ENCODE results near the gene ALPL.

Gene ALPL

GRCh38 chr1:21530368-21531016, 21.3 kb downstream of the ALPL start:
- no peak for DNase-seq (ENCODE audit: low read depth)

- DNase-seq (ENCODE audit: low read depth), result no peak
Measured at GRCh38 chr1:21531241-21531640, 22.0 kb downstream of the ALPL start.

GRCh38 chr1:21532496-21532895, 23.3 kb downstream of the ALPL start:
- DNase-seq (ENCODE audit: low read depth), result no peak

- no peak for DNase-seq (ENCODE audit: low read depth)
Measured at GRCh38 chr1:21532992-21533534, 23.8 kb downstream of the ALPL start.

DNA sequence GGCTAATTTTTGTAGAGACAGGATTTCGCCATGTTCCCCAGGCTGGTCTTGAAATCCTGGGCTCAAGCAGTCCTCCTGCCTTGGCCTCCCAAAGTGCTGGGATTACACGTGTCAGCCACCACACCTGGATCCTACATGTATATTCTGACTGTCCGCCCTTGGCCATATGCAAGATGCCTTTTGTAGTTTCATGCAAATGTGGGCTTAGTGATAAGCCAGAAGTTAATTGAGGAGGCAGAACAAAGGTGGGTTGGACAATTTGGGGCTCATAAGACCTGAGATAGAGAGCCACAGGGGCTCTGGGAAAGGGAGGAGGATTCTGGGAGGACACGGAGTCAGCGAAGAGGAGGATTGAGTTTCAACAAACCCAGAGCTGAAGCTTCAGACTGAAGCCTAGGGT, 24.9 kb downstream of the ALPL start:
- DNase-seq (ENCODE audit: low read depth), result no peak

GRCh38 chr1:21534674-21535378, 25.6 kb downstream of the ALPL start:
- peak; percentile 66 for DNase-seq (ENCODE audit: low read depth)

DNA sequence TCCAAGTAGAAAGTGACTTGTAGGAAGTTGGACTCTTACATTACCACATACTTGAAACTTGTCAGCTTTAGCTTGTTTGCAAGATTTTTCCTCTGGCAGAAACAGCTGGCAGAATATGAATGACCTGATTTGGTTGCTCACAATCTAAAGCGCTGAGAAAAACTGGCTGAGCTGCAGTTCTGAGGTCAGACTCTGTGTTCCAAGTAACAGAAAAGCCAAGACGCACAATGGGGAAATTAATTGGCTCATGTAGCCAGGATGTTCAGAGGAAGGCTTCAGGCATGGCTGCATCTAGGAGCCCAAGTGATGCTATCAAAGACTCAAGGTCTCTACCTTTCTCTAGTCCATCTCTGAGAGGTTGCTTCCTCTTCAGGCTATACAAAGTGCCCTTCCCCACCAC, 27.0 kb downstream of the ALPL start:
- no peak for DNase-seq (ENCODE audit: low read depth)

- no peak for DNase-seq (ENCODE audit: low read depth)
Measured at GRCh38 chr1:21537511-21537931, 28.3 kb downstream of the ALPL start.

GRCh38 chr1:21537932-21538630, 28.9 kb downstream of the ALPL start:
- no peak for DNase-seq (ENCODE audit: low read depth)

DNA sequence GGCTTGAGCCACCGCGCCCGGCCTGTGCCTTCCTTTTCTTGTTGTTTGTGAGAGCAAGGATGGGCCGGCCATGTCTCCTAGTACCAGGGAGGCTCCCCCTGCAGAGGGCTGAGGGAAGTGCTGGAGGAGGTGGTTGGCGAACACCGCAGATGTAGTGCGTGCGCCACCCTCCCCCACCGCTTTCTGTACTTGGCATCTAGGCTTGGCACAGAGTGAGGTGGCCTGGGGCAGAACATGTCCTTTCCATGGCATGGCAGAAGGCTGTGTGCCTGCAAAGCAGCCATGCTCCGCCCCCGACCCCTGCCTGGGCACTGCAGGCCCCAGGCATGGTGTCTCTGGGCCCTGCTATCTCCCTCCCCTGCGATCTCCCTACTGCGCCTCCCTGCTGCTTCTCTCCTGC, 30.7 kb downstream of the ALPL start:
- DNase-seq (ENCODE audit: low read depth), result no peak

DNA sequence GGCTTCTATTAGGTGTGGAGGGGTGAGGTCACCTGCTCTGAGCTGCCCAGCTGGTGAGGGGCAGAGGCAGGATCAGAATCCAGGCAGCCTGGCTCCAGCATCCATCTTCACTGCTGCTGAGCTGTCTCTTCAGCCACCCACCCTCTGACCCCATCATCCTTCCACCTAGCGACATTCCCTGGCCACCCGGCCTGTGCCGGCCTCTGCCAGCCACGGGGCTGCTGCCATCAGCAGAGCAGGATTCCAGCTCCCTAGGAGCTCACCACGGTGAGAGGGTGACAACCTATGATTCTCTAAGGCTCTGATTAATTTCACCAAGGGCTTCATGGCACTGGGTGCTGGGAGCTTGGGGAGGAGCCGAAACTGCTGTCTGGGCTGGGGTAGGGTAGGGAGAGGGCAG, 32.1 kb downstream of the ALPL start:
- no peak for DNase-seq (ENCODE audit: low read depth)

DNA sequence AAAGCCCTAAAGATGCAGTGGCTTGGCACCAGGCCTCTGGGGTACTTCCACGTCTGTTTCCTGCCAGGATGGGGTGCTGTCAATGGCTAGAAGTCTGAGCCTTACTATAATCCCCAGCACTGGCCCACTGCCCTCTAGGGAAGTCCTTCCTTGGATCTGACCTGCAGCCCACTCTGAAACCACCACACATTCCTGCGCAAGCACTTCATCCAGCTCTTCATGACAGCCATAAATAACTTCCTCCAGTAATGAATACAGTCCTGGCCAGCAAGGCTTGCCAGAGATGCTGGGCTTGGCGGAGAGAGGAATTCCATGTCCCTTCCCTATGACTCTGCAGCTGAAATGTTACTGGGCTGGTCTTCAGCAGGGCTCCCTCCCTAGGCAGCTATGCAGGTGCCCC, 32.6 kb downstream of the ALPL start:
- peak; percentile 83 for DNase-seq (ENCODE audit: low read depth)

- no peak for DNase-seq (ENCODE audit: low read depth)
Measured at GRCh38 chr1:21543598-21543997, 34.4 kb downstream of the ALPL start.

DNA sequence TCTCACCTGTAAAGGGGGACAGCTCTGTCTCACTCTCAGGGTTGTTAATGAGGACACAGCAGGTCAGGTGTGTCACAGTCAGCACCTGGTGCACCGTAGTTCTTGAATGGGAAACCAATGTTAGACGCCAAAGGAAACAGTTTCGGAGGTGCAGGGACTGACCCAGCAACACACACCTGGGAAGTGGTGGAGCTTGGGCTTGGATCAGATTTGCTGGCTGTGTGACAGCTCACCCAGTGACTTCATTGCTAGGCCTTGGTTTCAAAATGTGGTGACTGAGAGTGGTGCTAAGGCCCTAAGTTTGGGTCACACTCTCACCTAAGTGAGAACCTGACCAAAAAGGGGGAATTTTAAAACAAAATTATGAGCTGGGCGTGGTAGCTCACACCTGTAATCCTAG, 34.9 kb downstream of the ALPL start:
- no peak for DNase-seq (ENCODE audit: low read depth)

GRCh38 chr1:21546122-21546825, 37.1 kb downstream of the ALPL start:
- DNase-seq (ENCODE audit: low read depth), result peak; percentile 56

DNA sequence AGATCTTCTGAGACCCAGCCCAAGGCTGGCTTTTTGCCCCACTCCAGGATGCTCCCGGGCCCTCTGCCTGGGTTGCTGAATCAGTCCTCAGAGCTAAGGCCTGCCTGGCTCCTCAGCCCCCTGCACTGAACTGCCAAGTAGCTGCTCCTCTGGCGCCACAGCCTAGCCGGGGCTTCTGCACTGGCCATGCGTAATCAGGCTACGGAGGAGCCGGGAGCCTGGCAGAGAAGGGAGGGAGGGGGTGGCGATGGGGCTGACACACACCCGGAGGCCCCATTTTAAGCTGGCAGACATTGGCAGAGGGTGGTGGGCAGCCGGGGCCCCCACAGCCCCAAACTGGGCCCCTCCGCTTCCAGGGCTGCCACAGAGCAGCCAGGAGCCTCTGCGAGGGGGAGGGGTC, 38.7 kb downstream of the ALPL start:
- no peak for DNase-seq (ENCODE audit: low read depth)

GRCh38 chr1:21550097-21550496, 40.9 kb downstream of the ALPL start:
- peak; percentile 41 for DNase-seq (ENCODE audit: low read depth)

GRCh38 chr1:21550866-21551475, 41.7 kb downstream of the ALPL start:
- DNase-seq (ENCODE audit: low read depth), result no peak

- peak; percentile 96 for DNase-seq (ENCODE audit: low read depth)
Measured at GRCh38 chr1:21552715-21553114, 43.5 kb downstream of the ALPL start.

DNA sequence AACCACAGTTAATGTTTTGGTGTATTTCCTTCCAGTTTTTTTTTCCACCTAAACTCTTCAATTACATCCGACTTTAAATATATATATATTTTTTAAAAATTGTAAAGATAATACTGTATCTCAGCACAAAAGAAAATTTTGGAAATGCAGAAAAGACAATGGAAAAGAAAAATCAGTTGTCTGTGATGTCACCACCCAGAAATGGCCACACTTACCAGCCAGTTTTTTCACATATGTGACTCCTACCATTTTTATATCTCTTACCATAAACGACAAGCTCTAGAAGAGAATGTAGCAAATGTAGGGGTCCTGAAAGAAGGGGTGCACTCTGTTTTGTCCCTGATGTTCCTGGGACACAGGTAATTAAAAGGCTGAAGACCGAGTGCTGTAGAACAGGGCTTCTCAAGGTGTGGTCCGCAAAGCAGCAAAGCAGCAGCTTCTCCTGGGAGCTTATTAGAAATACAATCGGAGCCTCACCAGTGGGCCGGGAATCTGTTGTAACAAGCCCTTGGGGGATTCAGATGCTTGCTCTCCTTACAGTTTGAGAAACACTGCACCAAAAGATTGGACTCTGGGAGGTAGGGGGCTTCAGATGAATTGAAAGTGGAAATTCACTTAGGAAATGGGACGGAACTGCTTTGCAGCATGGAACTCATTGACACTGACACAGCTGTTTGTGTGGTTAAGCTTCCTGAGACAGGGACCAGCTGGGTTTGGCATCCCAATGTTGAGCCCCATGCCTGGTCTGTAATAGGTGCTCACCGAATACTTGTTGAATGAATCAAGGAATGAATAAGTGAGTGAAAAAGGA, 44.1 kb downstream of the ALPL start:
- DNase-seq (ENCODE audit: low read depth), result peak; percentile 58

Measured in amniotic epithelial cell (primary cell).